ENCODE measurements around the gene CADPS2. TPM values are rescaled to one million over a fixed set of nuclear protein-coding genes. Genes with fewer than 3 reads are reported as not detected.

CADPS2 gene
- total RNA-seq, 1 donor from 2014 or later = 6.4 TPM

GRCh38 chr7:122300211-122300932, 585.9 kb downstream of the CADPS2 start:
- Histone ChIP-seq H4K20me1 (ENCODE audit: insufficient read depth, low read length) (no peaks in the 10 kb centered on the region), H3K27ac (ENCODE audit: low read depth, low read length) (no peak overlapping the region), H3K36me3 (ENCODE audit: insufficient read depth, low read length) (no peaks in the 10 kb centered on the region), H3K79me2 (ENCODE audit: insufficient read depth, low read length) (no peaks in the 10 kb centered on the region), H3K27me3 (ENCODE audit: insufficient read depth, low read length) (peaks cover 77% of the 10 kb centered on the region), H3K4me2 (ENCODE audit: low read length) (peak overlapping the region; percentile 72), H3K9me3 (ENCODE audit: insufficient read depth, low read depth, low read length) (no peaks in the 10 kb centered on the region), H2AFZ (ENCODE audit: low read depth, low read length) (peak overlapping the region; percentile 53), H3K4me3 (ENCODE audit: insufficient read depth, low read depth, low read length) (peak overlapping the region; percentile 31), H3K4me1 (ENCODE audit: insufficient read depth, low read length) (peaks cover 2% of the 10 kb centered on the region), H3K9ac (ENCODE audit: low read length) (no peak overlapping the region)
- Mint-ChIP-seq H3K9me3 (ENCODE audit: unreplicated experiment) (peaks cover 3% of the 10 kb centered on the region), H3K4me1 (ENCODE audit: low read depth, unreplicated experiment) (peaks cover 1% of the 10 kb centered on the region), H3K4me3 (ENCODE audit: unreplicated experiment) (peak overlapping the region; percentile 78), H3K36me3 (ENCODE audit: low read depth, unreplicated experiment) (no peaks in the 10 kb centered on the region), H3K27ac (ENCODE audit: unreplicated experiment) (no peak overlapping the region), H3K27me3 (ENCODE audit: low read depth, unreplicated experiment) (peaks cover 83% of the 10 kb centered on the region)
- FAIRE-seq (no peak), DNase-seq (ENCODE audit: low read depth) (peak; percentile 38)
- TF ChIP-seq CTCF (IDR thresholded peaks at IDR 0.05; ENCODE audit: insufficient read depth, low read depth, low read length) = no peak
- peak; percentile 98 for TF ChIP-seq EZH2 (IDR thresholded peaks at IDR 0.05; ENCODE audit: insufficient read depth, low read length)

DNA sequence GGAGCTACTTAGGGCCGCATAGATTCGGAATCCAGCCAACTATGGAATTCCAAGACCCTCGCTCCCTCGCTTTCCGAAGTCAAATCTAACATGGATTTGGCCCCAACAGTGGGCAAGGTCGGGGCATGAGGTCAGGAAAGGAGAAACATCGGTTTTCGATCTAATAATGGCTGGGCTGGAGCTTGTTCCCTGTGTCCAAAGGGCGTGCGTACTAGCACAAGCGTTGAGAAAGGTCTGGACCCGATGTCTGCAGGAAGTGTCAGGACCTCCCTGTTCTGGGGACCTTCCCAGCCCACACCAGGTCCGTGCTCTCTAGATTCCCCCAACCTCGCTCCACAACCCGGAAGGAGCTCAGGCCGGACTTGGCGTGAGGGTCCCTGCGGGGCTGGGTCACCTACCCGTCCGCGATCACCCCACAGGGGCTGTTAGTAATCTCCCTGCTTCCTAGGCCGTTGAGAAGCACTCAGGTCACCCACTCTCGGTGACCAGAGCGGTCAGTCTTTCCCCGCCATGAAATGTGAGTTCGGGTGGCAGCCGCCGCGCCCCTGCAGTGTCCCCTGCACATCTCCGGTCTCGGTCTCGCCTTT, 586.5 kb downstream of the CADPS2 start:
- Histone ChIP-seq H3K4me2 (ENCODE audit: low read length) (peak overlapping the region; percentile 72), H3K9ac (ENCODE audit: low read length) (no peak overlapping the region), H3K36me3 (ENCODE audit: insufficient read depth, low read length) (no peaks in the 10 kb centered on the region), H3K27me3 (ENCODE audit: insufficient read depth, low read length) (peaks cover 72% of the 10 kb centered on the region), H3K27ac (ENCODE audit: low read depth, low read length) (no peak overlapping the region), H3K9me3 (ENCODE audit: insufficient read depth, low read depth, low read length) (no peaks in the 10 kb centered on the region), H4K20me1 (ENCODE audit: insufficient read depth, low read length) (no peaks in the 10 kb centered on the region), H3K4me1 (ENCODE audit: insufficient read depth, low read length) (no peaks in the 10 kb centered on the region), H3K4me3 (ENCODE audit: insufficient read depth, low read depth, low read length) (peak overlapping the region; percentile 31), H2AFZ (ENCODE audit: low read depth, low read length) (peak overlapping the region; percentile 53), H3K79me2 (ENCODE audit: insufficient read depth, low read length) (no peaks in the 10 kb centered on the region)
- no peak for DNase-seq (ENCODE audit: low read depth)
- Mint-ChIP-seq H3K4me1 (ENCODE audit: low read depth, unreplicated experiment) (peaks cover 1% of the 10 kb centered on the region), H3K4me3 (ENCODE audit: unreplicated experiment) (peak overlapping the region; percentile 78), H3K9me3 (ENCODE audit: unreplicated experiment) (peaks cover 3% of the 10 kb centered on the region), H3K27me3 (ENCODE audit: low read depth, unreplicated experiment) (peaks cover 78% of the 10 kb centered on the region), H3K27ac (ENCODE audit: unreplicated experiment) (no peak overlapping the region), H3K36me3 (ENCODE audit: low read depth, unreplicated experiment) (no peaks in the 10 kb centered on the region)
- no peak for FAIRE-seq
- TF ChIP-seq CTCF (IDR thresholded peaks at IDR 0.05; ENCODE audit: insufficient read depth, low read depth, low read length) (no peak), EZH2 (IDR thresholded peaks at IDR 0.05; ENCODE audit: insufficient read depth, low read length) (no peak)

GRCh38 chr7:122298618-122299017, 587.6 kb downstream of the CADPS2 start:
- Mint-ChIP-seq H3K4me3 (ENCODE audit: unreplicated experiment) (no peak overlapping the region), H3K4me1 (ENCODE audit: low read depth, unreplicated experiment) (peaks cover 1% of the 10 kb centered on the region), H3K27me3 (ENCODE audit: low read depth, unreplicated experiment) (peaks cover 67% of the 10 kb centered on the region), H3K27ac (ENCODE audit: unreplicated experiment) (no peak overlapping the region), H3K9me3 (ENCODE audit: unreplicated experiment) (peaks cover 3% of the 10 kb centered on the region), H3K36me3 (ENCODE audit: low read depth, unreplicated experiment) (no peaks in the 10 kb centered on the region)
- no peak overlapping the region for H3K4me2 ChIP-seq (ENCODE audit: low read length)
- no peak overlapping the region for H2AFZ ChIP-seq (ENCODE audit: low read depth, low read length)
- no peak for TF ChIP-seq EZH2 (IDR thresholded peaks at IDR 0.05; ENCODE audit: insufficient read depth, low read length)
- no peak for TF ChIP-seq CTCF (IDR thresholded peaks at IDR 0.05; ENCODE audit: insufficient read depth, low read depth, low read length)
- H3K79me2 ChIP-seq (ENCODE audit: insufficient read depth, low read length) = no peaks in the 10 kb centered on the region
- no peak overlapping the region for H3K4me3 ChIP-seq (ENCODE audit: insufficient read depth, low read depth, low read length)
- H4K20me1 ChIP-seq (ENCODE audit: insufficient read depth, low read length) = no peaks in the 10 kb centered on the region
- H3K27me3 ChIP-seq (ENCODE audit: insufficient read depth, low read length) = peaks cover 61% of the 10 kb centered on the region
- H3K9ac ChIP-seq (ENCODE audit: low read length) = no peak overlapping the region
- H3K36me3 ChIP-seq (ENCODE audit: insufficient read depth, low read length) = no peaks in the 10 kb centered on the region
- no peak overlapping the region for H3K27ac ChIP-seq (ENCODE audit: low read depth, low read length)
- DNase-seq (ENCODE audit: low read depth) (no peak), FAIRE-seq (no peak)
- no peaks in the 10 kb centered on the region for H3K4me1 ChIP-seq (ENCODE audit: insufficient read depth, low read length)
- no peaks in the 10 kb centered on the region for H3K9me3 ChIP-seq (ENCODE audit: insufficient read depth, low read depth, low read length)
